HL-60/S4 treated with phorbol 12-myristate 13-acetate at 8.2 ng/mL for 4 days and 3 days (cell line): Measurements from ENCODE around the gene MOB1B.

Source experiments
- in situ Hi-C: fragments of 300-500 bp; cut with MboI; formaldehyde crosslinking; loops from 2 replicates; pipeline ENCODE4 v1.15.0; 2022; ENCODE audit warnings: low sequenced_read_pairs

The MOB1B gene

DNA sequence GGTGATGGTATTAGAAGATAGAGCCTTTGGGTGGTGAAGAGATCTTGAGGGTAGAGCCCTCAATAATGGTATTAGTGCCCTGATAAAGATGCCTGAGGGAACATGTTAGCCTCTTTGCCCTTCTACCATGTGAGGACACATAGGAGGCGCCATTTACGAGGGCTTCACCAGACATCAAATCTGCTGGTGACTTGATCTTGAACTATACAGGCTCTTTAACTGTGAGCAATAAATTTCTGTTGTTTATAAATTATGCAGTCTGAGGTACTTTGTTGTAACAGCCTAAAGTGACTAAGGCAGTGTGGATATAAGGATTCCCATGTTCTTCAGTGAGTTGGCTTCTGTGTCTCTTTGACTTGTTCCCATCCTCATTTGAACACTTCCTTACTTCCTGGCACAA, 11.8 kb downstream of the MOB1B start:
- in situ Hi-C loops, result no loop called here

DNA sequence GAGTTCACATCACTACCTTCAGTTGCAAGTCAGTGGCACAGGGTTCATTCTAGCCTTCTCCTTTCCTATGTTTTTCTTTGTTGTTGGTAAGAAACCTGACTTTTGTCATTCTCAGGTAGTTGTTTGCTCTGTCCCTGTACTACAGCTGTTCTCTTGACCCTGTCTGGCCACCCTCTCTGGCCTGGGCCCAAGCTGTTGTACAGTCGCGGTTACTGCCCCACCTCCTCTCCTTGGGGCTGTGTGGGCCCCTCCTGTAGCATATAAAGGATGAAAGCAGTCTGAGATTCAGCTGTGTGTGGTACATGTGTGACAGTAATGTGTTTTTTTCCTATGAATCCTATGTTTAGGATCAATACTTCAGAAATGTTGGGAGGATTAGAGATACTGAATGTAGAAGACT, 12.5 kb downstream of the MOB1B start:
- in situ Hi-C loops, result no loop called here

DNA sequence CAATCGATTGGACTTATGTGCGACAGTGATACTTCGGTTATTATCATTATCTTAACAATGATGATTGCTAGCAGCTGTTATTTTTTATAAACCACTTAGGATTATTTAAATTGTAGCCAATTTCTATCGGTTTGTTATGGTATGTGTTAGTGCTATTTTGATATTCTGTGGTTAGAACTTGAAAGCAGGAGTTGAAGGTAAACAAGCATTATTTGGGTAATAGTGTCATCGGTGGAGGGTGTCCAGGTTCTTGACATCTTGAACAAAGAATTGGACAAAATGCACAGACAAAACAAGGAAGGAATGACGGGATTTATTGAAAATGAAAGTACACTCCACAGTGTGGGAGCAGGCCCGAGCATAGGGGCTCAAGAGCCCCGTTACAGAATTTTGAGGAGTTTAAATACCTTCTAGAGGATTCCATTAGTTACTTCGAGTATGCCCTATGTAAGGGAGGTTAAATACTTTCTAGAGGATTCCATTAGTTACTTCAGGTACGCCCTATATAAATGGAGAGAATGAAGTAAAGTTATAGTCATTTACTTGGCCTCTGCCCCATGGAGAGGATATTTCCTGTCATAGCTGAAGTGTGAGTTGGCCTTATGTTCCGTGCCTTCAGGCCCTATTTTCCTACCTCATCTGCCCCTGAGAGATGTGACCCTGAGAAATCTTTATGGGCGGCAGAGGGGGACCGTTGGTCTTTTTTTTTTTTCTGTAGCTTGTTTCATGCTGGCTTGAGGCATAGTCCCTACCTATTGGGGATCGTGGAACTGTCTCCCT, 13.1 kb downstream of the MOB1B start:
- in situ Hi-C loops, result no loop called here

DNA sequence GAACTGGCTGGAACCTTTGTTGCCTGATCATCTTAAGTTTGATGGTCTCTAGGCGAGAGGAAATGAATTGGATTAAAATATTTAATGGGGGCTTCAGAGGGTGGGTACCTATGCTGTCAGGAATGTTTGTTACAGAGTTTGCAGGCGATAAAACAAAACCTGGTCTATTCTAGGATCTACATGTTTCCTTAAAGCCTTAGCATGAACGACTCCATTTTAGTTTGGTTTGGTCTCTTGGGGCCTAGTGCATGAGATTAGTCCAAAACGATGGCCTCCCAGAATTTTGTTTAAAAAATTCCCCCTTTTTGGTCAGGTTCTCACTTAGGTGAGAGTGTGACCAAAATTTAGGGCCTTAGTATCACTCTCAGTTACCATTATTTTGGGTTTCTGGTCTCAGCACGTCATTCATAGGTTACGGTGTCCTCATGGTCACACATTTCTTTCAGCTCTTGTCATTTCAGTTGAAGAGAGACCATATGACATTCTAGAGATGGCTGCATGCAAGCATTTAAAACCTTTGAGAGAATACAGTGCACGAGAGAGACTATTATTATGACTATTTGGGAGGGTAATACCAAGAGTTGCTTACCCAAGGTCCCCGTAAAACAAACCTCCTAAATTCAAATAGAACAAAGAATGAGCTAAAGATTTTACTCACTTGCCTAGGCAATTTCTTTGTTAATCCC, 13.8 kb downstream of the MOB1B start:
- in situ Hi-C loops, result no loop called here

DNA sequence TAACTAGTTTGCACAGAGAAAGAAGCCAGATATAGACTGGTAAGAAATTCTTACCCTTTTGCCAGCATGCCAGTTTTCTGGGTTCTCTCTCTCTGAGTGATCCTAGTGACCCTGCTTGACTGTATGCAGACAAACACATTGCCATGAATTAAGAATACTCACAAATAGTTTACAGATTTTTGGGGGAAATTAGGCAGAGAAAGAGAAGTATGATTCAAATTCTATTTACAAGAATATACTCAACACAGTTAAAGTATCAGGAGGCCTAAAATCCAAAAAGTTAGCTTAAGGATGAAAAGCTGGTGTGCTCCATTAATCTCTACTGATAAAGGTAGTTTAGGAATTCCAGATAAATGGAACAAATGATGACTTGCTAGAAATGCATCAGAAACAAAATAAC, 18.4 kb downstream of the MOB1B start:
- in situ Hi-C loops, result no loop called here

DNA sequence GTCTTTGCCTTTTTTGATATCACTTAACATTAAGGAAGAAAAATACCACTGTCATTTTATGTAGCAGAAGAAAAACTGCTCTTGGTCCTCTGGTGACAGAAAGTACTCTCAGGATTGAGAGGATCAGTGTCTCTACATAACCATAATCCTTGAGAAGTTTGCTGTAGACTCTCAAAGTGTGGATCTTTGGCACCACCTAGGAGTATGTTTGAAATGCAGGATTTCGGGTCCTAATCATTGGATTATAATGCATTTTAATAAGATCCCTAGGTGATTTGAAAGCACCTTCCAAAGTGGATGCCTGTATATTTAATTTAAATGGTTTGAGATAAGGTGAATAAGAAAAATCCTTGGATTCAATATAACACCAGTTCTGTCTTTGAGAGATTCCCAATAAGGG, 23.2 kb downstream of the MOB1B start:
- in situ Hi-C loops, result no loop called here

DNA sequence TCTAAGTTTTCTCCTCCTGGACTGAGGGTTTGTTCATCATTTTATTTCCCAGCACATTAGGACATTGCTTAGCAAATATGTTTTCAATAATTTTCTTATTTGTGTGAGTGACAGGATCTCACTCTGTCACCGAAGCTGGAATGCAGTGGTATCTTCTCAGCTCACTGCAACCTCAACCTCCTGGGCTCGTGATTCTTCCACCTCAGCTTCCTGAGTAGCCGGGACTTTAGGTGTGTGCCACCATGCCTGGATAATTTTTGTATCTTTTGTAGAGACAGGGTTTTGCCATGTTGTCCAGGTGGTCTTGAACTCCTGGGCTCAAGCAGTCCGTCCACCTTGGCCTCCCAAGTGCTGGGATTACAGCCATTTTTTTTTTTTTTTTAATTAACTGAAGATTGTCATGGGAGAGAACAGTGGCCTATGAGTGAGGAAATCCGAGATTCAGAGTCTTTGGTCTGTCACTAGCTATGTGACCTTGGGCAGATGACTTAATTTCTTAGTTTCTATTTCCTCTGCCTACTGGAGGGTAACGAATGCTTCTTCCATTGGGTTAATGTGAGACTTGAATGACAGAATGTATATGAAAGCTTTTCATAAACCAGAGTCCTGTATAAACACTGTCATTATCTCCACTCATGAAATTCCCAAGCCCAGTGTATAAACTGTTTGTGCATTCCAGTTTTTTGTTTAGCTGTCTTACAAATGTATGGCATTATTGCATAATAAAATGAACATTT, 23.9 kb downstream of the MOB1B start:
- in situ Hi-C loops, result no loop called here

DNA sequence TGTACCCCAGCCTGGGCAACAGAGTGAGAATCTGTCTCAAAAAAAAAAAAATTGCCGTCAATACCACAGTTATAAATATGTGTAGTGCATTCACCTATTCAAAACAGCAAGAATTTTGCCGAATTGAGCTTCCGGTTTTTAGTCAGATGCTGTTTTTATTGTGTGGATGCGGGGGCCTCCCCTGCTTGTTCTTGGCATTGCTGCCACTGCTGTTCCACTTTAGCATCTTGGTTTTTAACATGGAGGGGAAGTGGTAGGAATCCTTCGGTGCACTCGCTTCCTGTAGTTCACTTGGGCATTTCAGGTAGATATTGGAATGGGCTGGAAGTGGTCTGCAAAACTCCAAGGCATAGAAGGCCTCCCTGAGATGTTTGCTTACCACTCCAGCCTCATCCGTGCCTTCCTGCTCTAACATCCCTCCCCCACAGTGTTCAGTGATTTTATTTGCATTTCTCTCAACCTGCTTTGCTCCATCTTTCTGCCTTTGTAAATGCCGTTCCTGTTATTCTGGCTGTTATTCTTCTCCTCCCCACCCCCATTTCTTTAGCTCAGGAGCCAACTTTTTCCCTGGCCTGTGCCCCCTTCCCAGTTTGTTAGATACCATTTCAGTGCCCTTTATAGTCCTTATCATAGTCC, 25.5 kb downstream of the MOB1B start:
- in situ Hi-C loops, result no loop called here

DNA sequence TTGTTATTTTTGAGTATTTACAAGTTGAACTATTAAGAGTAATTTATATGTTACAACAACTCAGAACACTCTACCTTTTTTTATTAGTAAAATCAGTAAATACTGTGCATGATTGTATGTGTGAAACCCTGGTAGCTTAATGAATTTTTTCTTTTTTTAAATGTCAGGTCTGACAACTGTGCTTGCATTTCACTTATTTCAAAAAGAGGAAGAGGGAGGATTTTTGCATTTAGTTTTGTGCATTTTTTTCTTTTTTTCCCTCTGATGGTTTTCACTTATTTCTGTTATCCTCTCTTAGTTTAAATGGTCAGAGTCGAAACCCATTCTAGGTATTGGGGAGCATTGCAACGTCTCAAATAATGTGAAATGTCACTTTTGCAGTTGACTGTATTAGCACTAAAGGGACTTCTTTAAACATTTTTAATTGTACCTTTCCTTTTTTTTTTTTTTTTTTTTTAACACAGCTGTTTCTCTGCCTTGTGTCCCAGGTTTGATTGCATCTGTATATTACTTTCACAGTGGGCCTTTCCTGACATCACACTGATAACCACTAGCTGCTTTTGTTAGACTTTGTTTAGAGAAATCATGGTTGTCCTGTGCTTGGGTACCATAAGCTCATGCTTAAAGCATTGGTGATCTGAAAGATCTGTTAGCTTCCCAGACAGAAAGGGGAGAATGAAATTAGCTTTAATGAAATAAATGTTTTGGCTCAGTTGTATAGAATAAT, 28.5 kb downstream of the MOB1B start:
- in situ Hi-C loops, result no loop called here

DNA sequence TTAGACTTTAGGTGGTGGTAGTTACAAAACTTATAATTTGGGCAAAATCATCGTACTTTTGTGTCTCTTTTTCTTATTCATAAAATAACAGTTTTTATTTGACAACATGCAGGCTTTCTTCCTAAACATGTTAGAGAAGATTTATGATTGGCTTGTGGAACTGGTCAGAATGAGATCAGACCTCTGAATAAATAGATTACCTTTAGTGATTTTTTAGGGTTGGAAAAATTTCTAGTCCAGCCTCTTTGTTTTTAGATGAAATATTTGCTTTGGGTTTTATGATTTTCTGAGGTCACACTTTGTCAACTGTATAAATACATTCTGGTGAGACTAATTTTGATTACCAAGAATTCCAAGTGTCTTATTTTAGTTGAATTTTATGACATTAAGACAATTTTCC, 29.2 kb downstream of the MOB1B start:
- in situ Hi-C loops, result no loop called here

DNA sequence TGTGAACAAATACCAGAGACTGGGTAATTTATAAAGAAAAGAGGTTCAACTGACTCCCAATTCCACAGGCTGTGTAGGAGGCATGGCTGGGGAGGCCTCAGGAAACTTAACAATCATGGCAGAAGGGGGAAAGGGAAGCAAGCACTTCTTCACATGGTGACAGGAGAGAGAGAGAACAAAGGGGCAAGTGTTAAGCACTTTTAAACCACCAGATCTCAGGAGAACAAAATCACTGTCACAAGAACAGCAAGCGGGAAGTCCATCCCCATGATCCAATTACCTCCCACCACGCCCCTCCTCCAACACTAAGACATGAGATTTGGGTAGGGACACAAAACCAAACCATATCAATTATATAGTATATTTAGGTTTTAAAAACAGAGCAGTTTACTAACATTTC, 30.8 kb downstream of the MOB1B start:
- in situ Hi-C loops, result no loop called here

DNA sequence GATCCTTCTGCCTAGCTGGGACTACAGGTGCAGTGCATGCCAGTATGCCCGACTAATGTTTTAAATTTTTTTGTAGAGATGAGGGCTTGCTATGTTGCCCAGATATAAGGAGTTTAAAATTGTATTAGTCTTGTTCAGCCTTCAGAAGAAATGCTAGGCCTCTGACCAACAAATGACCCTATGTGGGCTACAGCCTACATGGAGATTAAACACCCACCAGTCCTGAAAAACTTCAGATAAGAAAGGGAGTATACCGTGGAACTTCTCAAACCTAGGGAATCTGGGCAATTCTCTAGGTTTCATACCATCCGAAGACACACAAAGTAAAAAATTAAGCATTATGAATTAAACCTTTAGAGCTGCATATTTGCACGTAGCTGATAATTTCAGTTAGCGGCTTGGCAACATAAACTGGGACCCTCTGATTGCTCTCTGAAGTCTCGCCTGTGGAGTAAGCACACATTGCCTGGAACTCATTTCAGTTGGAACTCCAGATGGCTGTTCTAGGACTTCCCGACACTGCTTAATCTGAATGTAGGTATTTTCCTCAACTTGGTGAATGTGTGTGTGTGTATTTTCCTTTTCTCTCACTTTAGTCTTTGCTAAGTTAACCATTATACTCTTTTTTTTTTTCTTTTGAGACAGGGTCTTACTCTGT, 33.0 kb downstream of the MOB1B start:
- in situ Hi-C loops, result no loop called here

DNA sequence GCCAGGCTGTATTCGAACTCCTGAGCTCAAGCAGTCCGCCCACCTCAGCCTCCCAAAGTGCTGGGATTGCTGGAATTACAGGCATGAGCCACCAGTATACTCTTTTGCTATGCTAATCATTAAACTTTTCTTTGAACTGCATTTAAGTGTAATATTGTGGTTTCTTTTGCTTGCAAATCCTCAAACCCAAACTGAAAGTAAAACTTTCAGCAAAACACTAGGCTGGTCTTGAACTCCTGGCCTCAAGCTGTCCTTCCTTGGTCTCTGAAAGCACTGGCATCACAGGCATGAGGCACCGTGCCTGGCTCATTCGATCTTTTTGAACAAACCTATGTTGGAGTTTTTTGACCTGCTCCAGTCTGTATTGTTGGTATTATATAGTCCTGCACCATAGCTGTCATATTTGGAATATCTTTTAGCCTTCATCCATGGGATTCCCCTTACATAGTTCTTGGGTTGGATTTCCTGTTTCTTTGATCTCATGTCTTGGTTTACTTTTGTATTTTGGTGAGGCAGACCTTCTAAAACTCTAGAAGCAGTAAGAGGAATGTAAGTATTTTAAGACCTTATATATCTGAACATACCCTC, 34.1 kb downstream of the MOB1B start:
- in situ Hi-C loops, result no loop called here

DNA sequence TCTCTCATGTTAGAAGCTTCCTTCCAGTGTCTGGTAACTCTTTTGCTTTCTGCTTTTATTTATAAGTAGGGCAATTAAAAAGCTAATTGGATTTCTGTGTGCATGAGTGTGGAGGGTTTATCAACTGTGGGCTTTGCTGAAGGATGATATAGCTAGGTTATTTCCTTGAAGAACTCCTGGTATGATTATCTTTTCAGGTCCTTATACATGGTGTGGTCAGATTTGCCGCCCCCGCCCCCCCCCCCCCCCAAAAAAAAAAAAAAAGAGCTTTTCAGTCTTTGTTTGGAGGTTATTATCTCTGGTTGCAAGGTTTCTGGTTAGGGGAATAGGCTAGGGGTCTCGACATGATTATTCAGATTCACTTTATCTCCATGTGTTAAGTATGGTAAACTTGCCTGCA, 35.9 kb downstream of the MOB1B start:
- in situ Hi-C loops, result no loop called here

DNA sequence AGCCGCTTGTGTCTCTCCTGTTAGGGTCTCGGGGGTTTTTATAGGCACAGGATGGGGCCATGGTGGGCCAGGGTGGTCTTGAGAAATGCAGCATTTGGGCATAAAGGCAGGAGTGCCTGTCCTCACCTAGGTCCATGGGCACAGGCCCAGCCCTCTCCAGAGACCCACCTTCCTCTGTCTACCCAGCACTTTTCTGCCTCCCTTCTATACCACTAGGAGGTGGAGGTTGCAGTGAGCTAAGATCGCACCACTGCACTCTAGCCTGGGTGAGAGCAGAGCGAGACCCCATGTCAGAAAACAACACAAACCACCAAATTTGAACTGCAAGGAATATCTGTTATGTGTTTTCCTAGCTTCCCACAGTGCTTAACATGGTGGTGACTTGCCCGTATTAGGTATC, 38.0 kb downstream of the MOB1B start:
- in situ Hi-C loops, result no loop called here

DNA sequence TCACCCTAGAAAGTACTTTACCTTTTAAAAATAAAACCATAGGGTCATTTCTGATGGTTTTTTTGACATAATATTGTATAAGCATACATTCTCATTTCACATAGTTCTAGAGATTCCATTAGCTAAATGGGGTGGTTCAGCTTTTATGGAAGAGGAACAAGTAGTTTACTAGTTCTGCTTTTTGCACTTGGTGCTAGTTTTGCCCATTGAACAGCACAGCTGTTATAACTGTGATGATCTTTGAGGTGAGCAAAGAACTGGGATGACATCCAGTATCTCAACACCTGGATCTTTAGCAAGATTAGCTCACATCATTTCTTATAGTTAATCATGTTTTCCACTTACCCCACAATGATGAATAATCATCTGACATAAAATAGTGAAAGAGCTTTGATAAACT, 40.9 kb downstream of the MOB1B start:
- in situ Hi-C loops, result no loop called here

DNA sequence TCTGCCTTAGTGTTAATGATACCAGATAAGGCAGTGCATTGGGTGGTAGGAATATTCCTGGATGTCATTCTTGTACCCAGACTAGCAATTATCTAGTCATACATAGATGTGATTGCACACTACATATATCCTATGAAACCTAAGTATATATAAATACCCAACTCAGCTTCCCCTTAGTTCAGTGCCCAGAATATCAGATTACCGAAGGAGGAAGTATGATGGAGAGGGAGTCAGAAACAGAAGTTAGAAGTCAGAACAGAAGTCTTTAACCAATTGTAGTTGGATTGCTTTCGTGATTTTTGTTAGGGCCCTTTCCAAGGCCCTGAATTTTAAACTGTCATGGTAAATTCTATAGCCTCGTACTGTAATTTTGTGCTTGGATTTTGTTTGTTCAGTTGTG, 42.9 kb downstream of the MOB1B start:
- in situ Hi-C loops, result no loop called here

DNA sequence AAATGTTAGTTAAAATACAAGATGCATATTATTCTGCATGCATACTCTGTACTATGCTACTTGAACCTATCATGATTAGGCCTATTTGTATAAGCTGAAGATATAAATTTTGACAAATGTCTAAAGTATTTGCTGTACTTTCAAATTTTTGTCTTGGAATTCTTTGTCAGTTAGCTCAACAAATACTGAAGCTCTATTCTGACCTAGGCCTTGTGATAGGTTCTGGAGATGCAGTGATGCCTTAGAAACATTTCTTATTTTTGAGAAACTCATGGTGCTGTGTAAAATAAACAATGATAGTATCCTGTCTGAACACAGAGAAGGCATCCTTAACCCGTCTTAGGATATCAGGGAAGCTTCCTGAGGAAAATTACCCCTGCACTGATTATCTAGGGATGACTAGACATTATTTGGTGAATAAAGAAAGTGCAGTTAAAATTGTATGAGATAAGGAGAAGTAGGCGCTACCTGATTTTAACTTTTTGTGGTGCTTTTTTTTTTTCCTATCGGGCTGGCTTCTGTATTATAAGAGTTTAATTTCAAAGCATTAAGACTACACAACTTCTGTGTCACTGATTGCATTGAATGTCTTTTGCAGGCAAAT, 43.4 kb downstream of the MOB1B start:
- in situ Hi-C loops, result no loop called here

DNA sequence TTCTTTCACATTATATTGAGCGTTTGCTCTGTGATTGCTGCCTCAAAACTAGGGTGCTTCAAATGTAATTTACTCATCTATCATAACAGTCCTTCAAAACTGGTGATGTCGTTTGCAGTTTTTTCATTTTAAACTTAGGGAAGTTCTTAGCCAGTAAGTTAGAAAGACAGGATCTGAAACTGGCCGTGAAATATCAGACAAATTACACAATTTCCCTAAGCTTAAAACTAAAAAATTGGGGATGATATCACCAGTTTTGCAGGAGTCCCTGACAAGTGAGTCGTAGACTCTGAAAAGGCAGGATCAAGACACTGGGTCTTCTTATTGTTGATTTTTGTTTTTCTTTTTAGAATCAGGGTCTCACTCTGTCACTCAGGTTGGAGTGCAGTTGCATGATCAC, 44.8 kb downstream of the MOB1B start:
- in situ Hi-C loops, result no loop called here
